BJ (cell line): ENCODE data around the gene GATA5. TPM values are rescaled to one million over a fixed set of nuclear protein-coding genes. Genes with fewer than 3 reads are reported as not detected.

Source experiments
- CTCF ChIA-PET: fragments of 350-600 bp; formaldehyde crosslinking; extraction: SDS; loops from one replicate; lab custom pipeline; 2021; ENCODE audit warnings: antibody characterized with exemption, inconsistent platforms; lab: Yijun Ruan, JAX
- POLR2A ChIA-PET: fragments of 300-600 bp; sonication (Branson Sonifier 250); formaldehyde crosslinking; extraction: SDS; loops from one replicate; lab custom pipeline; 2021; ENCODE audit warnings: antibody characterized with exemption; lab: Charles Lee
- DNase-seq: peaks from one replicate; pipeline ENCODE4 v3.0.0-alpha.2; 2011; ENCODE audit warnings: low read depth
- H3K27me3 ChIP-seq: 2 replicates; pipeline ENCODE4 v1.6.0; 2011; ENCODE audit warnings: low read length; ENCODE audit not compliant: control insufficient read depth, insufficient read depth
- H3K36me3 ChIP-seq: 2 replicates; pipeline ENCODE4 v1.5.1; 2011; ENCODE audit warnings: low read length; ENCODE audit not compliant: control insufficient read depth, insufficient read depth
- H3K4me3 ChIP-seq: 2 replicates; pipeline ENCODE4 v1.5.1; 2011; ENCODE audit warnings: low read depth, mild to moderate bottlenecking, control low read depth, low read length
- CTCF ChIP-seq: IDR thresholded peaks from 2 replicates; pipeline ENCODE4 v1.5.1; 2011; ENCODE audit warnings: low read depth, mild to moderate bottlenecking, control low read depth, inconsistent platforms, low read length, moderate library complexity; ENCODE audit not compliant: insufficient read depth
- polyA plus RNA-seq: library from polyadenylated mRNA; depleted of rRNA; stranded (reverse); fragments of >200 nt; gene quantifications from 2 replicates; pipeline ENCODE4 v1.2.3, GENCODE V29; 2011

GATA5 gene
- polyA plus RNA-seq, 1 experiment: not detected

GRCh38 chr20:62485701-62486089 is 9.9 kb upstream of the GATA5 start:
- TF ChIP-seq CTCF: no peak
- Histone ChIP-seq H3K36me3 (no peaks in the 10 kb centered on the region), H3K27me3 (peaks cover 29% of the 10 kb centered on the region), H3K4me3 (no peak overlapping the region)
- ChIA-PET CTCF (interaction anchor here (1.2 kb wide), 1 partner anchor 10 kb away, joined by 4 read pairs; no protein-coding TSS in a partner anchor), POLR2A (no interaction called here)
- DNase-seq: no peak

GRCh38 chr20:62485062-62485700 is 9.4 kb upstream of the GATA5 start:
- no peak overlapping the region for H3K4me3 ChIP-seq
- POLR2A ChIA-PET: no interaction called here
- no peak for DNase-seq

GRCh38 chr20:62484478-62484877 is 8.7 kb upstream of the GATA5 start:
- DNase-seq: no peak
- Histone ChIP-seq H3K27me3 (peaks cover 31% of the 10 kb centered on the region), H3K4me3 (no peak overlapping the region), H3K36me3 (no peaks in the 10 kb centered on the region)
- ChIA-PET CTCF (no interaction called here), POLR2A (no interaction called here)
- no peak for TF ChIP-seq CTCF

More at GRCh38 chr20:62485062-62485700, 9.4 kb upstream of the GATA5 start:
- no peak for TF ChIP-seq CTCF
- CTCF ChIA-PET: interaction anchor here (1.2 kb wide), 1 partner anchor 11 kb away, joined by 4 read pairs; no protein-coding TSS in a partner anchor
- Histone ChIP-seq H3K36me3 (no peaks in the 10 kb centered on the region), H3K27me3 (peaks cover 29% of the 10 kb centered on the region)

GRCh38 chr20:62483613-62484458 is 8.0 kb upstream of the GATA5 start:
- CTCF ChIA-PET: interaction anchor here (1.3 kb wide), 1 partner anchor 16 kb away, joined by 6 read pairs; no protein-coding TSS in a partner anchor
- TF ChIP-seq CTCF: no peak
- no peak overlapping the region for H3K4me3 ChIP-seq
- no peaks in the 10 kb centered on the region for H3K36me3 ChIP-seq
- peaks cover 33% of the 10 kb centered on the region for H3K27me3 ChIP-seq
- DNase-seq: no peak
- POLR2A ChIA-PET: no interaction called here

- DNase-seq: no peak
- ChIA-PET POLR2A (no interaction called here), CTCF (interaction anchor here (1.3 to 1.8 kb wide), 2 partner anchors 13 to 17 kb away, joined by 4 to 6 read pairs; no protein-coding TSS in a partner anchor)
- peaks cover 31% of the 10 kb centered on the region for H3K27me3 ChIP-seq
- TF ChIP-seq CTCF: no peak
- H3K4me3 ChIP-seq: no peak overlapping the region
- no peaks in the 10 kb centered on the region for H3K36me3 ChIP-seq
These were observed 7.2 kb upstream of the GATA5 start for GRCh38 chr20:62482974-62483373.
